Astrocyte (in vitro differentiated cells and primary cell): Measurements from ENCODE around the gene MICAL3.

ENCODE experiments used
- EZH2 ChIP-seq: IDR thresholded peaks from 2 replicates; pipeline ENCODE4 v1.6.1; 2012; ENCODE audit warnings: mild to moderate bottlenecking, low read length, inconsistent platforms; ENCODE audit not compliant: insufficient read depth
- TF ChIP-seq, protein P1 (sequence below): IDR thresholded peaks from 2 replicates; pipeline ENCODE4 v1.5.1; 2011; ENCODE audit warnings: low read depth, mild to moderate bottlenecking, inconsistent platforms, low read length, moderate library complexity; ENCODE audit not compliant: insufficient read depth

DNA sequence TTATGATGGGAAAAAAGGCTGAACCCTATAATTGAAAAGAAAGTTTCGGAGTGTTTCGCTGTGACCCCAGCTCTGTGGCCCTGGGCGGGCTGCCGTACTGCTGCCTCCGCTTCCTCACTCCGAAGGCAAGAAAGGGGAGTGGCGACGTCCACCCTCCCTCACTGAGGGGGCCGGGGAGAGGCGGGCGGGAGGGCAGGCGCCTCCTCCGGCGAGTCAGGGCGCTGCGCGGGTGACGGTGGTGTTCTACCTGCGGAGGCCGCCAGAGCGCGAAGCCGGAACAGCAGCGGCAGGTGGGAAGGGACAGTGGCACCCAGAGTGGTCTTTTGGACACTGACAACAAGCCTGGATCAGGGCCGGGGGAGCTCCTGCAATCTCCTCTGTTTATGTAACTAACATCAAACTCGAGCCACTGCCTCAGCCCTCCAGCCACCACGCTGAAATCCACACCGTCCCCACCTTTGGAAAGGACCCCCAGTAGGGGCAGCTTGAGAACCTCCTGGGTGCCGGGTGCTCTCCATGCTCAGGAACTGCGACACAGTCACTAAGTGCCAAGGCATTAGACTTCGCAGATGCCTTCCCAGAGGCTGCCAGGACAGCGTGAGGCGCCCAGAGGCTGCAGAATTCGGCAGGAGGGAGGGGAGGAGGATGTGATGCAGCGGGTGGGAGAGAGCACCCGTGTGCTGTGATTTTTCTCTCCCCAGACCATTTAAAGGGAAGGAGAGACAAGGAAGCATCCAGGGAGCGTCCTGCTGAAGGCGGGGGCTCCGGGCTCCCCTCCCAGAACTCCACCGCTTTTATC, 275.6 kb downstream of the MICAL3 start:
- no peak for TF ChIP-seq EZH2
- TF ChIP-seq, protein P1, sequence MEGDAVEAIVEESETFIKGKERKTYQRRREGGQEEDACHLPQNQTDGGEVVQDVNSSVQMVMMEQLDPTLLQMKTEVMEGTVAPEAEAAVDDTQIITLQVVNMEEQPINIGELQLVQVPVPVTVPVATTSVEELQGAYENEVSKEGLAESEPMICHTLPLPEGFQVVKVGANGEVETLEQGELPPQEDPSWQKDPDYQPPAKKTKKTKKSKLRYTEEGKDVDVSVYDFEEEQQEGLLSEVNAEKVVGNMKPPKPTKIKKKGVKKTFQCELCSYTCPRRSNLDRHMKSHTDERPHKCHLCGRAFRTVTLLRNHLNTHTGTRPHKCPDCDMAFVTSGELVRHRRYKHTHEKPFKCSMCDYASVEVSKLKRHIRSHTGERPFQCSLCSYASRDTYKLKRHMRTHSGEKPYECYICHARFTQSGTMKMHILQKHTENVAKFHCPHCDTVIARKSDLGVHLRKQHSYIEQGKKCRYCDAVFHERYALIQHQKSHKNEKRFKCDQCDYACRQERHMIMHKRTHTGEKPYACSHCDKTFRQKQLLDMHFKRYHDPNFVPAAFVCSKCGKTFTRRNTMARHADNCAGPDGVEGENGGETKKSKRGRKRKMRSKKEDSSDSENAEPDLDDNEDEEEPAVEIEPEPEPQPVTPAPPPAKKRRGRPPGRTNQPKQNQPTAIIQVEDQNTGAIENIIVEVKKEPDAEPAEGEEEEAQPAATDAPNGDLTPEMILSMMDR, result no peak
